ENCODE data around the gene C2orf78. TPM values are rescaled to one million over a fixed set of nuclear protein-coding genes. Genes with fewer than 3 reads are reported as not detected.

The C2orf78 gene
- total and polyA plus RNA-seq, 9 of the 15 experiments (the other 6 are each of a cell fraction or from before 2014, with no cell fraction given), result 0.04 to 0.28 (median 0.20) TPM

DNA sequence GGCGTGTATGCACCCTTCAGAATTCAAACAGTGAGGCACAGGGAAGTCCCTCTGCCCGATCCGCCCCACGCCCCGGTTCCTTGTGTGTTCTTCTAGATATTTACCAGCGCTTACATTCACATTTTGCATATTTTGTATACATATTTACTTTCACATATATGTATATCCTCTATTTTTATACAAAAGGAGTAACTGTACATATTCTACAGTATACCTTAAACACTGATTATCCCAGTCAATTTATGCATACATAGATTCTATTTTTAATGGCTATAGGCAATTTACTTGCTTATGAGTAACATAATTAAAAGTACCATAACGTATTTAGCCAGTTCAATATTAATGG, 3.8 kb upstream of the C2orf78 start (continued):
- no peak for TF ChIP-seq TAF9B (IDR thresholded peaks at IDR 0.05; ENCODE audit: partially characterized antibody)
- TF ChIP-seq ZNF431 (CRISPR knock-in tag; IDR thresholded peaks at IDR 0.05), result no peak
- no peak for TF ChIP-seq LEF1 (IDR thresholded peaks at IDR 0.05)
- TF ChIP-seq NCOR1 (IDR thresholded peaks at IDR 0.05), result peak; percentile 15; the same call in 1 of the 2 replicates
- peak in 1 of 3 experiments; percentile 34; a peak in 1 of 6 replicates for TF ChIP-seq ZBTB11 (CRISPR knock-in tag; IDR thresholded peaks at IDR 0.05)
- TF ChIP-seq GATAD2B (IDR thresholded peaks at IDR 0.05; ENCODE audit: borderline replicate concordance), result peak; percentile 27; the same call in 1 of the 2 replicates
- no peak for TF ChIP-seq ZNF785 (CRISPR knock-in tag; IDR thresholded peaks at IDR 0.05)
- no peak for TF ChIP-seq CTBP1 (IDR thresholded peaks at IDR 0.05; ENCODE audit: borderline replicate concordance)
- no peak for TF ChIP-seq KHSRP (IDR thresholded peaks at IDR 0.05)
- 0 out of 4 replicates have a peak, but pooled peaks of 1 of the 2 experiments have one; percentile 29 for TF ChIP-seq SRF (CRISPR knock-in tag; IDR thresholded peaks at IDR 0.05)
- 0 out of 2 replicates have a peak, but pooled peaks have one; percentile 4 for TF ChIP-seq TFAP4 (CRISPR knock-in tag; IDR thresholded peaks at IDR 0.05; ENCODE audit: borderline replicate concordance)
- TF ChIP-seq ZNF316 (IDR thresholded peaks at IDR 0.05), result no peak
- no peak for TF ChIP-seq ERF (CRISPR knock-in tag; IDR thresholded peaks at IDR 0.05)
- TF ChIP-seq ZNF12 (CRISPR knock-in tag; IDR thresholded peaks at IDR 0.05), result no peak
- TF ChIP-seq POU5F1 (IDR thresholded peaks at IDR 0.05; ENCODE audit: borderline replicate concordance, low read depth, low read length, partially characterized antibody), result no peak
- TF ChIP-seq SOX6 (IDR thresholded peaks at IDR 0.05), result peak; percentile 49
- no peak for TF ChIP-seq ZNF589 (CRISPR knock-in tag; IDR thresholded peaks at IDR 0.05; ENCODE audit: low read depth)
- TF ChIP-seq MED1 (CRISPR knock-in tag; IDR thresholded peaks at IDR 0.05; ENCODE audit: borderline replicate concordance), result no peak
- TF ChIP-seq ETV5 (CRISPR knock-in tag; IDR thresholded peaks at IDR 0.05; ENCODE audit: low read depth), result no peak
- TF ChIP-seq CBX1 (IDR thresholded peaks at IDR 0.05; ENCODE audit: low read depth), result no peak
- TF ChIP-seq, protein P1, sequence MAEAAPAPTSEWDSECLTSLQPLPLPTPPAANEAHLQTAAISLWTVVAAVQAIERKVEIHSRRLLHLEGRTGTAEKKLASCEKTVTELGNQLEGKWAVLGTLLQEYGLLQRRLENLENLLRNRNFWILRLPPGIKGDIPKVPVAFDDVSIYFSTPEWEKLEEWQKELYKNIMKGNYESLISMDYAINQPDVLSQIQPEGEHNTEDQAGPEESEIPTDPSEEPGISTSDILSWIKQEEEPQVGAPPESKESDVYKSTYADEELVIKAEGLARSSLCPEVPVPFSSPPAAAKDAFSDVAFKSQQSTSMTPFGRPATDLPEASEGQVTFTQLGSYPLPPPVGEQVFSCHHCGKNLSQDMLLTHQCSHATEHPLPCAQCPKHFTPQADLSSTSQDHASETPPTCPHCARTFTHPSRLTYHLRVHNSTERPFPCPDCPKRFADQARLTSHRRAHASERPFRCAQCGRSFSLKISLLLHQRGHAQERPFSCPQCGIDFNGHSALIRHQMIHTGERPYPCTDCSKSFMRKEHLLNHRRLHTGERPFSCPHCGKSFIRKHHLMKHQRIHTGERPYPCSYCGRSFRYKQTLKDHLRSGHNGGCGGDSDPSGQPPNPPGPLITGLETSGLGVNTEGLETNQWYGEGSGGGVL (CRISPR knock-in tag; IDR thresholded peaks at IDR 0.05), result no peak
- TF ChIP-seq NFE2L1 (tag; IDR thresholded peaks at IDR 0.05; ENCODE audit: borderline replicate concordance, low read depth), result no peak
- TF ChIP-seq SAP30 (IDR thresholded peaks at IDR 0.05; ENCODE audit: borderline replicate concordance, insufficient read depth, low read depth, low read length, poor library complexity, severe bottlenecking), result no peak
- TF ChIP-seq ZNF561 (CRISPR knock-in tag; conservative IDR thresholded peaks at IDR 0.05), result no peak
